Mesothelial cell of epicardium (in vitro differentiated cells): ENCODE results near the gene OR10A6. TPM values are rescaled to one million over a fixed set of nuclear protein-coding genes. Genes with fewer than 3 reads are reported as not detected.

Experiments used
- DNase-seq, 2 experiments: peaks; one replicate each; pipeline ENCODE4 v3.0.0; 2021; ENCODE audit warnings: low spot score in 2 of 2; ENCODE audit not compliant: unreplicated experiment in 2 of 2
- H3K27ac Mint-ChIP-seq: 2 replicates; pipeline ENCODE4 v1.8.0; 2021; ENCODE audit warnings: mixed read lengths
- H3K27me3 Mint-ChIP-seq: 2 replicates; pipeline ENCODE4 v1.8.0; 2021; ENCODE audit warnings: low read depth, mixed read lengths
- H3K36me3 Mint-ChIP-seq: 2 replicates; pipeline ENCODE4 v1.8.0; 2021; ENCODE audit warnings: mixed read lengths
- H3K4me1 Mint-ChIP-seq: 2 replicates; pipeline ENCODE4 v1.8.0; 2021; ENCODE audit warnings: mixed read lengths
- H3K4me3 Mint-ChIP-seq: 2 replicates; pipeline ENCODE4 v1.8.0; 2021; ENCODE audit warnings: mild to moderate bottlenecking, moderate library complexity, mixed read lengths
- H3K9me3 Mint-ChIP-seq: 2 replicates; pipeline ENCODE4 v1.8.0; 2021; ENCODE audit warnings: mixed read lengths
- CTCF ChIP-seq: fragments of 200-600 bp; sonication (generic); IDR thresholded peaks from one replicate; pipeline ENCODE4 v1.5.0; 2021; ENCODE audit warnings: antibody characterized with exemption; ENCODE audit not compliant: unreplicated experiment
- total RNA-seq: library from RNA; stranded (reverse); gene quantifications from 3 replicates; pipeline ENCODE4 v1.2.1, GENCODE V29; 2021

OR10A6 gene
- total RNA-seq, 1 donor from 2014 or later = not detected

GRCh38 chr11:7894251-7894650, 36.8 kb downstream of the OR10A6 start:
- DNase-seq = no peak
- H3K4me1 Mint-ChIP-seq = peaks cover 25% of the 10 kb centered on the region
- peaks cover 9% of the 10 kb centered on the region for H3K36me3 Mint-ChIP-seq
- peak overlapping the region; percentile 71 for H3K27ac Mint-ChIP-seq
- H3K9me3 Mint-ChIP-seq = peaks cover 7% of the 10 kb centered on the region
- H3K4me3 Mint-ChIP-seq = no peak overlapping the region
- no peaks in the 10 kb centered on the region for H3K27me3 Mint-ChIP-seq
- no peak for TF ChIP-seq CTCF

GRCh38 chr11:7893796-7894195, 37.3 kb downstream of the OR10A6 start:
- DNase-seq = no peak
- Mint-ChIP-seq H3K9me3 (peaks cover 3% of the 10 kb centered on the region), H3K27me3 (no peaks in the 10 kb centered on the region), H3K4me3 (no peak overlapping the region), H3K36me3 (peaks cover 4% of the 10 kb centered on the region), H3K27ac (peak overlapping the region; percentile 71), H3K4me1 (peaks cover 25% of the 10 kb centered on the region)
- TF ChIP-seq CTCF = no peak

- Mint-ChIP-seq H3K27ac (no peak overlapping the region), H3K4me3 (no peak overlapping the region), H3K4me1 (peaks cover 25% of the 10 kb centered on the region), H3K9me3 (no peaks in the 10 kb centered on the region), H3K27me3 (no peaks in the 10 kb centered on the region), H3K36me3 (peaks cover 2% of the 10 kb centered on the region)
- TF ChIP-seq CTCF = peak; percentile 70
- no peak for DNase-seq
Observed at GRCh38 chr11:7892840-7893254, 38.2 kb downstream of the OR10A6 start.

- H3K27me3 Mint-ChIP-seq = no peaks in the 10 kb centered on the region
- H3K4me1 Mint-ChIP-seq = peaks cover 25% of the 10 kb centered on the region
- DNase-seq = no peak
- no peaks in the 10 kb centered on the region for H3K9me3 Mint-ChIP-seq
- H3K36me3 Mint-ChIP-seq = no peaks in the 10 kb centered on the region
- no peak overlapping the region for H3K4me3 Mint-ChIP-seq
- peak overlapping the region; percentile 36 for H3K27ac Mint-ChIP-seq
- no peak for TF ChIP-seq CTCF
Observed at GRCh38 chr11:7892059-7892699, 38.9 kb downstream of the OR10A6 start.

GRCh38 chr11:7890417-7891172, 40.5 kb downstream of the OR10A6 start:
- peaks cover 25% of the 10 kb centered on the region for H3K4me1 Mint-ChIP-seq
- H3K27ac Mint-ChIP-seq = no peak overlapping the region
- no peak overlapping the region for H3K4me3 Mint-ChIP-seq
- no peak for TF ChIP-seq CTCF
- DNase-seq = no peak
- no peaks in the 10 kb centered on the region for H3K27me3 Mint-ChIP-seq
- no peaks in the 10 kb centered on the region for H3K9me3 Mint-ChIP-seq
- H3K36me3 Mint-ChIP-seq = no peaks in the 10 kb centered on the region
